Naive thymus-derived CD4-positive, alpha-beta T cell (primary cell): ENCODE measurements around the gene RPL39L. TPM values are rescaled to one million over a fixed set of nuclear protein-coding genes. Genes with fewer than 3 reads are reported as not detected.
"Not testable (repeated sequence)": the region's sequence is repeated elsewhere in the genome, so short reads cannot be mapped to it uniquely, and the experiment has no call there.

Source experiments
- ATAC-seq: fragments of 150-1000 bp; cut with Tn5 transposase; 2 replicates; pipeline ENCODE4 v1.10.0; 2021; ENCODE audit warnings: mild to moderate bottlenecking, moderate library complexity
- CTCF ChIA-PET: fragments of 350-600 bp; sonication (Branson Sonifier 250); formaldehyde crosslinking; loops from one replicate; lab custom pipeline; 2021; ENCODE audit warnings: antibody characterized with exemption; lab: Charles Lee
- POLR2A ChIA-PET: fragments of 350-600 bp; sonication (Branson Sonifier 250); formaldehyde crosslinking; loops from one replicate; lab custom pipeline; 2021; ENCODE audit warnings: antibody characterized with exemption, inconsistent platforms; lab: Charles Lee
- DNase-seq, 9 donors: peaks; one replicate each; pipeline versions ENCODE4 v3.0.0 to v3.0.0-alpha.2; 2020 to 2022; ENCODE audit warnings: mixed read lengths in 1 of 9
- H3K27ac ChIP-seq: one replicate; pipeline ENCODE4 v1.7.0; 2013; ENCODE audit warnings: mild to moderate bottlenecking, low read depth, low read length, moderate library complexity
- H3K27me3 ChIP-seq, 2 donors: one replicate each; pipeline ENCODE4 v1.7.0; 2013; ENCODE audit warnings: low read length in 2 of 2, mild to moderate bottlenecking in 2 of 2, moderate library complexity in 2 of 2; ENCODE audit not compliant: control insufficient read depth in 2 of 2, insufficient read depth in 2 of 2
- H3K36me3 ChIP-seq, 3 experiments: 1 replicate in 2 of 3; 2 replicates in 1 of 3; pipeline ENCODE4 v1.7.0; 2013; ENCODE audit warnings: low read length in 3 of 3, mild to moderate bottlenecking in 3 of 3, moderate library complexity in 1 of 3; ENCODE audit not compliant: insufficient read depth in 3 of 3, control insufficient read depth in 2 of 3
- H3K4me1 ChIP-seq, 2 donors: one replicate each; pipeline ENCODE4 v1.7.0; 2013; ENCODE audit warnings: low read length in 2 of 2, mild to moderate bottlenecking in 2 of 2, moderate library complexity in 1 of 2; ENCODE audit not compliant: control insufficient read depth in 2 of 2, insufficient read depth in 2 of 2
- H3K4me3 ChIP-seq: 2 replicates; pipeline ENCODE4 v1.7.0; 2013; ENCODE audit warnings: mild to moderate bottlenecking, low read length
- H3K9me3 ChIP-seq, 3 experiments: 1 replicate in 2 of 3; 2 replicates in 1 of 3; pipeline ENCODE4 v1.7.0; 2013; ENCODE audit warnings: low read length in 3 of 3; ENCODE audit not compliant: control insufficient read depth in 2 of 3
- H3K27ac Mint-ChIP-seq, 9 donors: one replicate each; pipeline ENCODE4 v1.8.0; 2020 to 2022; ENCODE audit warnings: mixed read lengths in 9 of 9, mild to moderate bottlenecking in 8 of 9, moderate library complexity in 5 of 9, inconsistent platforms in 2 of 9
- H3K27me3 Mint-ChIP-seq, 5 donors: one replicate each; pipeline ENCODE4 v1.8.0; 2021 to 2022; ENCODE audit warnings: mixed read lengths in 5 of 5, mild to moderate bottlenecking in 1 of 5
- H3K36me3 Mint-ChIP-seq, 5 donors: one replicate each; pipeline ENCODE4 v1.8.0; 2020 to 2022; ENCODE audit warnings: mixed read lengths in 5 of 5, mild to moderate bottlenecking in 3 of 5, inconsistent platforms in 1 of 5
- H3K4me1 Mint-ChIP-seq, 7 donors: one replicate each; pipeline ENCODE4 v1.8.0; 2020 to 2022; ENCODE audit warnings: mixed read lengths in 7 of 7, mild to moderate bottlenecking in 3 of 7, inconsistent platforms in 1 of 7
- H3K4me3 Mint-ChIP-seq, 10 donors: one replicate each; pipeline ENCODE4 v1.8.0; 2020 to 2022; ENCODE audit warnings: mild to moderate bottlenecking in 10 of 10, mixed read lengths in 10 of 10, moderate library complexity in 6 of 10, inconsistent platforms in 2 of 10
- H3K9me3 Mint-ChIP-seq, 11 donors: one replicate each; pipeline ENCODE4 v1.8.0; 2020 to 2022; ENCODE audit warnings: mixed read lengths in 11 of 11, mild to moderate bottlenecking in 4 of 11, inconsistent platforms in 1 of 11, moderate library complexity in 1 of 11
- intact Hi-C, 2 donors: fragments of 100-400 bp; cut with micrococcal nuclease; formaldehyde crosslinking; loops; one replicate each; pipeline ENCODE4 v1.15.1; 2023
- polyA plus RNA-seq, 2 donors: library from polyadenylated mRNA; unstranded; fragments of 300-500 nt; fragmentation: Illumina TruSeq; gene quantifications; one replicate each; pipeline ENCODE4 v1.2.3, GENCODE V29; 2021
- total RNA-seq, 6 experiments: library from RNA in 5 of 6; stranded (reverse) in 5 of 6; gene quantifications; 1 replicate in 5 of 6; 2 replicates in 1 of 6; pipeline ENCODE4 v1.2.3 and lab custom pipeline; 2021 to 2026

The RPL39L gene
- total and polyA plus RNA-seq, 7 experiments from 2014 or later = 0.81 to 14.0 (median 3.5) TPM; not detected in 1

- peak overlapping the region in 1 of 9 donors; percentile 38 for H3K27ac Mint-ChIP-seq
Measured at GRCh38 chr3:187146389-187146788, 7.1 kb upstream of the RPL39L start.

DNA sequence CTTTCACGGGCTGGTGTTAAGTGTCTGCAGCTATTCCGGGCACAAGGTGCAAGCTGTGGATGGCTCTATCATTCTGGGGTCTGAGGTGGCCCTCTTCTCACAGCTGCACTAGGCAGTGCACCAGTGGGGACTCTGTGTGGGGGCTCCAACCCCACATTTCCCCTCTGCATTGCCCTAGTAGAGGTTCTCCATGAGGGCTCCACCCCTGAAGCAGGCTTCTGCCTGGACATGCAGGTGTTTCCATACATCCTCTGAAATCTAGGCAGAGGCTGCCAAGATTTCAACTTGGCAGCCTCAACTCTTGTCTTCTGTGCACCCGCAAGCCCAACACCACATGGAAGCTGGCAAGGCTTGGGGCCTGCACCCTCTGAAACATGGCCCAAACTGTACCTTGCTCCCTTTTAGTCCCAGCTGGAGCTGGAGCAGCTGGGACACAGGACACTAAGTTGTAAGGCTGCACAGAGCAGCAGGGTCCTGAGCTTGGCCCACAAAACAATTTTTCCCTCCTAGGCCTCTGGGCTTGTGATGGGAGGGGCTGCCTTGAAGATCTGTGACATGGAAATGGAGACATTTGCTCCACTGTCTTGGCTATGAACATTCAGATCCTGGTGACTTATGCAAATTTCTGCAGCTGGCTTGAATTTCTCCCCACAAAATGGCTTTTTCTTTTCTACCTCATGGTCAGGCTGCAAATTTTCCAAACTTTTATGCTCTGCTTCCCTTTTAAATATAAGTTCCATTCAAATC is 6.0 kb upstream of the RPL39L start:
- no peaks in the 10 kb centered on the region for H3K27me3 ChIP-seq
- Mint-ChIP-seq H3K27me3 (peaks cover 0 to 2% (median 0%) of the 10 kb centered on the region in 5 donors), H3K4me1 (peaks cover 0 to 2% (median 0%) of the 10 kb centered on the region in 7 donors), H3K36me3 (peaks cover 8 to 23% (median 14%) of the 10 kb centered on the region in 5 donors), H3K9me3 (peaks cover 7 to 33% (median 19%) of the 10 kb centered on the region in 11 donors), H3K27ac (no peak overlapping the region), H3K4me3 (no peak overlapping the region)
- ATAC-seq = no peak
- peaks cover 0 to 14% (median 0%) of the 10 kb centered on the region in 3 experiments for H3K9me3 ChIP-seq
- ChIA-PET CTCF (interaction anchor here (0.6 kb wide), 1 partner anchor 13 kb away, joined by 3 read pairs; no protein-coding TSS in a partner anchor), POLR2A (interaction anchor here (0.5 kb wide), 1 partner anchor 98 kb away, joined by 3 read pairs; no protein-coding TSS in a partner anchor)
- H3K4me3 ChIP-seq = no peak overlapping the region
- no peaks in the 10 kb centered on the region for H3K36me3 ChIP-seq
- H3K27ac ChIP-seq = no peak overlapping the region
- DNase-seq = no peak
- intact Hi-C loops = no loop called here
- no peaks in the 10 kb centered on the region for H3K4me1 ChIP-seq

More at GRCh38 chr3:187146389-187146788, 7.1 kb upstream of the RPL39L start:
- Histone ChIP-seq H3K27me3 (no peaks in the 10 kb centered on the region), H3K36me3 (no peaks in the 10 kb centered on the region), H3K4me1 (no peaks in the 10 kb centered on the region), H3K9me3 (peaks cover 0 to 14% (median 0%) of the 10 kb centered on the region in 3 experiments), H3K27ac (no peak overlapping the region), H3K4me3 (no peak overlapping the region)
- Mint-ChIP-seq H3K4me3 (no peak overlapping the region), H3K9me3 (peaks cover 7 to 33% (median 19%) of the 10 kb centered on the region in 11 donors), H3K4me1 (peaks cover 0 to 9% (median 0%) of the 10 kb centered on the region in 7 donors), H3K36me3 (peaks cover 8 to 23% (median 14%) of the 10 kb centered on the region in 5 donors), H3K27me3 (peaks cover 0 to 10% (median 0%) of the 10 kb centered on the region in 5 donors)
- DNase-seq (no peak), ATAC-seq (no peak)
- ChIA-PET CTCF (no interaction called here), POLR2A (no interaction called here)
- intact Hi-C loops = no loop called here

GRCh38 chr3:187139895-187140253 is 578 bp upstream of the RPL39L start:
- H3K4me3 ChIP-seq = peak overlapping the region; percentile 94
- peaks cover 4 to 35% (median 24%) of the 10 kb centered on the region in 5 donors for H3K36me3 Mint-ChIP-seq
- no peak for DNase-seq
- H3K27me3 Mint-ChIP-seq = peaks cover 0 to 2% (median 0%) of the 10 kb centered on the region in 5 donors
- peaks cover 6 to 26% (median 17%) of the 10 kb centered on the region in 7 donors for H3K4me1 Mint-ChIP-seq
- no peaks in the 10 kb centered on the region for H3K36me3 ChIP-seq
- peak overlapping the region; percentile 80 to 94 (median 89) for H3K4me3 Mint-ChIP-seq
- peaks cover 7 to 24% (median 15%) of the 10 kb centered on the region in 11 donors for H3K9me3 Mint-ChIP-seq
- H3K27ac Mint-ChIP-seq = peak overlapping the region; percentile 86 to 98 (median 94)
- ATAC-seq = no peak
- ChIA-PET CTCF (interaction anchor here (0.7 to 4.4 kb wide), 13 partner anchors 9 to 312 kb away, joined by 3 to 29 read pairs (median 8); no protein-coding TSS in a partner anchor), POLR2A (interaction anchor here (0.7 to 6.0 kb wide), 13 partner anchors 10 to 572 kb away, joined by 3 to 46 read pairs (median 5); partner anchors contain the start of genes EIF4A2 and RTP4)
- H3K27ac ChIP-seq = peak overlapping the region; percentile 76
- H3K27me3 ChIP-seq = no peaks in the 10 kb centered on the region
- intact Hi-C loops = loop anchor here (1.0 to 5.0 kb wide), 15 partner anchors 10 to 1203 kb away; partner anchors contain the start of genes ST6GAL1 (in 2 of the 2), TRA2B (in 2 of the 2), DNAJB11 (in 1 of the 2) and EIF4A2 (in 1 of the 2)
- peaks cover 9 to 17% of the 10 kb centered on the region in 2 donors for H3K4me1 ChIP-seq
- H3K9me3 ChIP-seq = peaks cover 0 to 5% (median 0%) of the 10 kb centered on the region in 3 experiments

- POLR2A ChIA-PET = interaction anchor here (6.0 kb wide), 1 partner anchor 7 kb away, joined by 46 read pairs; no protein-coding TSS in a partner anchor
- H3K4me3 ChIP-seq = no peak overlapping the region
- intact Hi-C loops = loop anchor here (5.0 kb wide), 2 partner anchors 95 to 1200 kb away; partner anchors contain the start of gene TRA2B (in 2 of the 2)
- no peaks in the 10 kb centered on the region for H3K9me3 ChIP-seq
- no peaks in the 10 kb centered on the region for H3K27me3 ChIP-seq
- DNase-seq (no peak), ATAC-seq (no peak)
- CTCF ChIA-PET = interaction anchor here (0.5 to 0.9 kb wide), 3 partner anchors 24 to 92 kb away, joined by 3 to 5 read pairs (median 3); no protein-coding TSS in a partner anchor
- H3K9me3 Mint-ChIP-seq = peaks cover 0 to 14% (median 8%) of the 10 kb centered on the region in 11 donors
- H3K27me3 Mint-ChIP-seq = no peaks in the 10 kb centered on the region
- H3K4me1 ChIP-seq = peaks cover 9 to 17% of the 10 kb centered on the region in 2 donors
- H3K36me3 ChIP-seq = no peaks in the 10 kb centered on the region
- H3K4me1 Mint-ChIP-seq = peaks cover 6 to 42% (median 20%) of the 10 kb centered on the region in 7 donors
- H3K27ac Mint-ChIP-seq = peak overlapping the region in 1 of 9 donors; percentile 18
- no peak overlapping the region for H3K4me3 Mint-ChIP-seq
- no peak overlapping the region for H3K27ac ChIP-seq
- H3K36me3 Mint-ChIP-seq = peaks cover 2 to 53% (median 13%) of the 10 kb centered on the region in 5 donors
Measured at GRCh38 chr3:187136936-187137335, 2.4 kb downstream of the RPL39L start.

DNA sequence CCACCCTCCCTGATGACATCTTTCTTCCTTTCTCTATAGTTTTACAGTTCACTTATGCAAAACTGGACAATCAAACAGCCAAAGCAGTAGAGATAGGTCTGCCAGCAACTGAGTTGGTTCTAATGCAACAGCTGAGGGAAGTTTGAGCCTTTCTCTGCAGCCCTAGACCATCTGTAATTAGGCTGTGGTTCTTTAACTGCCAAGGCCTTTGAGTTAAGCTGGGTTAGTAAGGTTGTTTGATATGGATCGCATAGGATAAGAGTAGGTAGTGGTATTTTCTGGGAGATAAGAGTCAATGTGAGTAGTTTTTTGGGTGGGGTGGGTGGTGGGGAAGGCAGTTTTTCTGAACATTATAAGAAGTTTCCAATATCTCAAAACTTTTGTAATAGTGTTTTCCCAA is 3.0 kb downstream of the RPL39L start:
- no peaks in the 10 kb centered on the region for H3K36me3 ChIP-seq
- no peak overlapping the region for H3K4me3 Mint-ChIP-seq
- peaks cover 0 to 53% (median 11%) of the 10 kb centered on the region in 5 donors for H3K36me3 Mint-ChIP-seq
- H3K27me3 Mint-ChIP-seq = no peaks in the 10 kb centered on the region
- no peaks in the 10 kb centered on the region for H3K9me3 ChIP-seq
- no peaks in the 10 kb centered on the region for H3K27me3 ChIP-seq
- peaks cover 12 to 19% of the 10 kb centered on the region in 2 donors for H3K4me1 ChIP-seq
- no peak overlapping the region for H3K4me3 ChIP-seq
- ChIA-PET POLR2A (no interaction called here), CTCF (interaction anchor here (0.5 to 1.2 kb wide), 4 partner anchors 14 to 92 kb away, joined by 3 to 5 read pairs (median 4); no protein-coding TSS in a partner anchor)
- H3K4me1 Mint-ChIP-seq = peaks cover 6 to 45% (median 22%) of the 10 kb centered on the region in 7 donors
- intact Hi-C loops = loop anchor here (5.0 kb wide), 2 partner anchors 94 to 1199 kb away; partner anchors contain the start of gene TRA2B (in 2 of the 2)
- no peak for ATAC-seq
- H3K27ac ChIP-seq = no peak overlapping the region
- H3K27ac Mint-ChIP-seq = peak overlapping the region in 1 of 9 donors; percentile 46
- DNase-seq = no peak
- H3K9me3 Mint-ChIP-seq = peaks cover 0 to 12% (median 6%) of the 10 kb centered on the region in 11 donors

- peaks cover 4 to 61% (median 11%) of the 10 kb centered on the region in 5 donors for H3K36me3 Mint-ChIP-seq
- not testable (repeated sequence) for H3K27ac Mint-ChIP-seq, H3K9me3 ChIP-seq, H3K27me3 ChIP-seq, DNase-seq, ATAC-seq, H3K27ac ChIP-seq, H3K4me3 Mint-ChIP-seq, H3K27me3 Mint-ChIP-seq, H3K4me3 ChIP-seq, H3K36me3 ChIP-seq
- ChIA-PET CTCF (interaction anchor here (1.1 to 1.2 kb wide), 2 partner anchors 15 to 25 kb away, joined by 3 to 4 read pairs; no protein-coding TSS in a partner anchor), POLR2A (interaction anchor here (1.5 kb wide), 1 partner anchor 108 kb away, joined by 4 read pairs; no protein-coding TSS in a partner anchor)
- H3K9me3 Mint-ChIP-seq = peaks cover 5 to 18% (median 8%) of the 10 kb centered on the region in 11 donors
- peaks cover 20 to 29% of the 10 kb centered on the region in 2 donors for H3K4me1 ChIP-seq
- intact Hi-C loops = loop anchor here (5.0 kb wide), 2 partner anchors 93 to 1198 kb away; partner anchors contain the start of gene TRA2B (in 2 of the 2)
- H3K4me1 Mint-ChIP-seq = peaks cover 16 to 55% (median 32%) of the 10 kb centered on the region in 7 donors
Measured at GRCh38 chr3:187135172-187135690, 4.1 kb downstream of the RPL39L start.
